Spleen (tissue), 7 donors: ENCODE data around the gene ADAMTS6.

Experiments used
- POLR2A ChIP-seq, 3 donors: fragments of 450-650 bp; IDR thresholded peaks; one replicate each; pipeline ENCODE4 v1.5.1; 2017; ENCODE audit warnings: antibody characterized with exemption in 3 of 3, mild to moderate bottlenecking in 1 of 3
- POLR2AphosphoS5 ChIP-seq, 3 donors: sonication (generic); formaldehyde crosslinking; IDR thresholded peaks; one replicate each; pipeline ENCODE4 v1.5.1; 2017; ENCODE audit warnings: antibody characterized with exemption in 3 of 3
- TF ChIP-seq, protein P1 (sequence below), 11 experiments: fragments of 200-600 bp in 7 of 11; fragments of 450-650 bp in 4 of 11; sonication (generic) in 4 of 11; IDR thresholded peaks in 8 of 11; conservative IDR thresholded peaks in 3 of 11; 1 replicate in 7 of 11; 2 replicates in 4 of 11; pipeline versions ENCODE4 v1.4.0 to v1.8.0; 2016 to 2021; ENCODE audit warnings: antibody characterized with exemption in 11 of 11, inconsistent platforms in 4 of 11, mild to moderate bottlenecking in 1 of 11
- donor health status: DM: no; HTN: no; CAD: no; lungs with moderate emphysema.
- donor health status: DM: no; HTN: no; CAD: no.
- donor health status: DM: no; HTN: no; CAD: no.

- TF ChIP-seq, protein P1, sequence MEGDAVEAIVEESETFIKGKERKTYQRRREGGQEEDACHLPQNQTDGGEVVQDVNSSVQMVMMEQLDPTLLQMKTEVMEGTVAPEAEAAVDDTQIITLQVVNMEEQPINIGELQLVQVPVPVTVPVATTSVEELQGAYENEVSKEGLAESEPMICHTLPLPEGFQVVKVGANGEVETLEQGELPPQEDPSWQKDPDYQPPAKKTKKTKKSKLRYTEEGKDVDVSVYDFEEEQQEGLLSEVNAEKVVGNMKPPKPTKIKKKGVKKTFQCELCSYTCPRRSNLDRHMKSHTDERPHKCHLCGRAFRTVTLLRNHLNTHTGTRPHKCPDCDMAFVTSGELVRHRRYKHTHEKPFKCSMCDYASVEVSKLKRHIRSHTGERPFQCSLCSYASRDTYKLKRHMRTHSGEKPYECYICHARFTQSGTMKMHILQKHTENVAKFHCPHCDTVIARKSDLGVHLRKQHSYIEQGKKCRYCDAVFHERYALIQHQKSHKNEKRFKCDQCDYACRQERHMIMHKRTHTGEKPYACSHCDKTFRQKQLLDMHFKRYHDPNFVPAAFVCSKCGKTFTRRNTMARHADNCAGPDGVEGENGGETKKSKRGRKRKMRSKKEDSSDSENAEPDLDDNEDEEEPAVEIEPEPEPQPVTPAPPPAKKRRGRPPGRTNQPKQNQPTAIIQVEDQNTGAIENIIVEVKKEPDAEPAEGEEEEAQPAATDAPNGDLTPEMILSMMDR (IDR thresholded peaks at IDR 0.05 in 8 of 11, conservative IDR thresholded peaks at IDR 0.05 in 3 of 11): no peak
- TF ChIP-seq POLR2AphosphoS5 (IDR thresholded peaks at IDR 0.05) (no peak), POLR2A (IDR thresholded peaks at IDR 0.05) (no peak)
Observed at GRCh38 chr5:65229841-65230240, 251.9 kb downstream of the ADAMTS6 start.
